GM18868 (cell line): ENCODE results near the gene ARF3.

Experiments
- ATAC-seq: cut with Tn5 transposase; IDR thresholded peaks from one replicate; pipeline ENCODE4 v1.9.1; 2021; ENCODE audit warnings: mild to moderate bottlenecking, moderate library complexity; ENCODE audit not compliant: unreplicated experiment

Gene ARF3

DNA sequence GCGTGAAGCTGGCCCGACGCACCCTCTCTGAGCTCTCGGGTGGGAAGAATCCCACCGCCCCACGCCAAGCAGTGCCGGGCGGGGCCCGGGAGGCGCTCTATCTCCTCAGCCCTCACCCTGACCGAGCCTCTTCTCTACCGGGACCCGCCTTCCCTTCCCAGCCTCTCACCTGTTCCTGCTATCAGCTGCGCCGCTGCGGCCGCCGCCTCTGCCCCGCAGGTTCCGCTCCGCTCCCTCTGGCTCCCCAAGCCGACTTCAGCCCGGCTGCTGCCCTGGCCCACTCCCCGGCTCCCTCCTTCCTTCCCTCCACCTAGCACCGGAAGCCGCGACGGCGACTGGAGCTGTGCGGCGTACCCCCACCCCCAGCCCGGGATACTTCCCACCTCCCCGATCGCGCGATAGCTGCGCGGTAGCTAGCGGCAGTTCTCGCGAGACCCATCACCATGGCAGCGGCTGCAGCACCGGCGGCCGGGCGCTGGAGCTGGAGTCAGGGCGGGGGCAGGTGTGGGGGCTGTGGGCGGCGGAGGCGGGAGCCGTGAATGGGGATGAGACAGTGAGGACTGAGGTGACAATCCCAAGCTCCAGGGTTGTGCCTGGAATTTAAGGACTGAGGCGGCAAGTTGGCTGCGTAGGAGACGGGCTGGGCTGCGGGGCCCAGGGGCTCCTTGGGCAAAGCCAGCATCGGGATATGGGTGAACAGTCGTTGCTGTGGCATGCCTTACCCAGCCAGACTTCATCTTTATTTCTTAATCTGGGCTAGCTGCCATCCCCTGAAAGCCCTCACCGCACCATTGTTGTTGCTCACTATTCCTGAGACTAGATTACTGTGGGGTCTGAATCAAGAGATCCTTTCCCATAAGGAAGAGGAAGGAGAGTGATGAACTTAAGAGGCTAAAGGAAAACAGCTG lies at the start of gene ARF3:
TSS of gene ARF3 (minus strand) at position 347 of the 908 bp plus-strand sequence. CDS start 16,392 bp downstream, outside the sequence.
- ATAC-seq, result peak; percentile 90

DNA sequence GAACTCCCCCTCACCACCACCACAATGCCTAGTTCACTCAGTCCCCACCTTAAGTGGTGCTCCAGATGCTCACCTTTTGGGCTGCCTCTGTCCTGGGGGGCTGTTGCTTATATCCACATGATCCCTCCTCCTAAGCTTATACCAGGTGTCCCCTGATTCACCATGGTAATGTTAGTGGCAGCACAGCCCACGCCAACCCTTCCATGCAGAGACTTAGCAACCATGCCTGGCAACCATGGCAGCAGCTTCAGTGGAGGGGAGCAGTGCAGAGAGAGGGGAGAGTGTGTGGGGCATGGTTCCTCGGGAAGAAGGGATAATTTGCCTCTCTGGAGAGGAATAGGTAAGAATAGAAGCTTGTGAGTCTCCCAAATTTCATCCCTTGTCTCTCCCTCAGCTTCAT lies 43.1 kb upstream of the ARF3 start:
- ATAC-seq, result no peak

DNA sequence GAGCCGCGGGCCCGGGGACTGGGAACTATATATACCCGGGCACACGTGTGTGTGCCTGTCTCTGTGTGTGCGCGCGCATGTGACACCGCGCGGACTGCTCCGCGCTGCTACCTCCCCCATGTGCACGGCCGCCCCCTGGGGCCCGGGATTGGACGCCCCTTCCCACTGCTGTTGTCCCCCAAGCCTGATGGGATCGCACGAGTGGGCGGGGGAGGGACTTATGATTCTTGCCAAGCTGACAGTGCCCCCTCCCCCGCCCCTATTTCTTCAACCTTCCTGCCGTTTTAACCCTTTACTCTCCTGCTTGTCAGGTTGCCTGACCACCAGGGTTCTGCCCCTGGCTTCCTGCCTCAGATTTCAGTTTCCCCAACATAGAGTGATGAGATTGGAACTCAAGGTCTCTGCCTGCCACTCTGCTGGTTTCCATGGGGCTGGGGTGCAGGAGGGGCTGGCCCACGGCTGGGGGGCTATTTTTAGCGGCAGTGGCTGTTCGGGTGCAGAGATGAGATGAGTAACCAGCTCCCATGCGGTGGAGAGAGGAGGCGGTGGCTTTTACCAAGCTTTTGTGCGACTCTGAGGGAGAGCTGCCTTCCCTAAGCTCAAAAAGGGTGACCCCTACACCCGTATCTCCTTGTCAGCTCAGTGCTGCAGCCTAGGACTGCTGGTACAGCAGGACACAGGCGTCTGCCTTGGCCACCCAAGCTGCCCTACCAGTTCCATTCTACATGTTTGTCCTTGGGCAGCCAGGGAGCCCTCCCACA lies 42.3 kb upstream of the ARF3 start, which contains the start of gene DDN:
TSS of gene DDN (minus strand) at position 5 of the 761 bp plus-strand sequence. CDS start 88 bp downstream, outside the sequence.
- ATAC-seq, result peak; percentile 47

DNA sequence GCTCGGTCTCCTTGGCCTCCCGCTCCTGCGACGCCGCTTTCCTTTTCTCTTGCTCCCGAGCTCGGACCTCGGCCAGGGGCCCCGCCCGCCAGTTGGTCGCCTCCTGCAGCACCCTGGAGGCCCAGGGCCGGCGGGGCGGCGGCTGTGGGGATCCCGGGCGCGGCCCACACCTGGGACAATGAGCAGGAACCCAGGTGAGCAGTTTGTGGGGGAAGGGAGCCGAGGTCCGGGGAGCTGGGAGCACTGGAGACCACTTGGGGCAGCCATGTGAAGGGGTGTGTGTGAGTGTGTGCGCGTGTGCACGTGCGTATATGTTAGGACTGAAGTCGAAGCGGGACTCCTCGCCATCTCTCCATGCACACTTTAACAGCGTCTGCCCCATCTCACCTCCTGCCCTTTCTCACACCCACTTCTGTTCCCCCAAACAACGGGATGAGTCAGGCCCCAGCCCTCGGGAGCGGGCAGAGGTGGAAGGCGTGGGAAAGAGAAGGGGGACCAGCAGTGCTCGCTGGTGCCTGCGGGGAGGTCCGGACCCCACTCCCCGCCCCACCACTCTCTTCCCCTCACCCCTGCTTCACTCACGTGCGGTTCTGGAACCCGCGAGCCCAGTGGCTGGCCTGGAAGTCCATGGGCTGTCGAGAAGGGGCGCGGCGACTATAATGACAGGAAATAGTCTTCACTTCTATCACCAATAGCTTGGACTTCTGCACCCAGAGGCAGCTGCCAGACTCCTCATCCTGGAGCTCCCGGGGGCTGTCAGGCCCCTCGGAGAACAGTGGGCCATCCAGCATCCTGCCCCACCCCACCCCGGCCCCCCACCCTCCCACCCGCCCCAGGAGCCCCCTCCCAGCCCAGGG lies 41.4 kb upstream of the ARF3 start:
- ATAC-seq, result peak; percentile 9

DNA sequence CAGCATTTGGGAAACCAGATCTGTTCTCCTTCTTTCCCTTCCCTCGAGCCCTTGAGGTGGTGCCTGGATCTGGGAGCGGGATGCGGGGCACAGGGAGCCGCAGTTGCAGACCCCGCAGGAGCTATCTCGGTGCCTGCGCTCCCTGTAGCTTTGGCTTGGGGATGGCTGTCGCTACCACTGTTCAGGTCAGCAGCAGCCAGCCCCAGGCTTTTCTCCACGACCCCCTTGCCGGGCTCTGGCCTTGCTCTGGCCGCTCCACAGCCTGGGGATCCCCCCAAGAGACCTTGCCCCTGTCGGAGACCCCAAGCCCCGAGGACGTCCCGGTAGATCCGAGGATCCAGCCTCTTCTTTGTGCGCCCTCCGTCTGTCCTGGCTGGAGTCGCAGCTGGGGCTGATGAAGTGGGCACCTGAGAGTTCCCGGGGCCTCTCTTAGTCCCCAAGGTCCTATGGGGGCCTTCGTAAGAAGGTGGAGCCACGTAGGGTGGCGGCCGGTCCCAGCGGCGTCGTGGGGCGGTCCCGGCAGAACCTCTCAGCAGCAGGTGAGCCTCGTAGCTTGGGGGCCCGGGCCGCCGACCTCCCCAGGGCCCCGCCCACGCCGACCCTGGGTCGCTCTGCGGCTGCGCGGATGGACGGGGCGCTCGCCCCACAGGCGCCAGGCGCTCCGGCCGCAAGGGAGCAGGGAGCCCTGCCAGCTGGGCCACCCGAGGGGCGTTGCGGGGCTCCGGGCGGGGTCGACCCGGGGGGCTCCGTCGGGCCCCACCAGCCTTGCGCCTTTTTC lies 40.6 kb upstream of the ARF3 start:
- peak; percentile 32 for ATAC-seq

DNA sequence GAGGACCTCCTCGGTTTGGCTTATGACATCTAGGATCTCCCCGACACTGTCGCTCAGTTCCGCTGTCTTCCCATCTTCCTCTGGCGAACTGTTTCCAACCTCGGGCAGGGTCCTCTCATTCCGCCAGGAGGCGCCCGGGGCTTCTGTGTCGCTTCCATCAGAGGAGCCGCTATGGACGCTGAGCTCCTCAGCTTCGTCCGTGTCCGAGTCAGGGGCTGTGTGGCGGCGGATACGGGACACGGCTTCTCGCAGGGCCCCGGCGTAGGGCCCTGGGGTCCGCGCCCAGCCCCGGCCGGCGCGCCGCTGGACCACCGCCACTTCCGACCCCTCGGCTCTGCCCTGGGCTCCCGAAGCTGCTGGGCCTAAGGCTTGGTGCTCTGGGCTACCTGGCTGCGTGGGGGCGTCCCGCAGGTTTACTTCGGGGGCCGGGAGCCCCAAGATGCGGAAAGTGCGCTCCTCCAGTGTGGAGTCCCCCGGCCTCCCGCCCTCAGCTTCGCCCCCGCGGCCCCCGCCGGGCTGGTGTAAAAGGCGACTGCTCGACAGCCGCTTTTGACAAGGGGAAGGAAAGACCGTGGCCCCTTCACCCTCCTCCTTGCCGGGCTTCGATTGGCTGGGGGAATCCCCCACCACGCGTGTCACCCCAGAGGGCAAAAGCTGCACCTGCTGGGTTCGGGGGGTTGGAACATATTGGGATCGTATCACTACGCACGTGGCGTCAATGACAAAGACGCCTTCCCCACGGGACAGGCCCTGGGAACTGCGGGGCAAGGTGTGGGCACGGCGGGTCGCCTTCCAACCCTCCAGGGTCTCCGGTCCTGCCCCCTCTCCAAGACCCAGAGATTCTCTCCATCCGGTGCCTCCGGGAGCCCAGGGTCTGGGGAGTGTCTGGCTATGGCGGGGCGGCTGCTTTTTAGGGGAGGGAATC lies 39.8 kb upstream of the ARF3 start:
- ATAC-seq, result no peak

DNA sequence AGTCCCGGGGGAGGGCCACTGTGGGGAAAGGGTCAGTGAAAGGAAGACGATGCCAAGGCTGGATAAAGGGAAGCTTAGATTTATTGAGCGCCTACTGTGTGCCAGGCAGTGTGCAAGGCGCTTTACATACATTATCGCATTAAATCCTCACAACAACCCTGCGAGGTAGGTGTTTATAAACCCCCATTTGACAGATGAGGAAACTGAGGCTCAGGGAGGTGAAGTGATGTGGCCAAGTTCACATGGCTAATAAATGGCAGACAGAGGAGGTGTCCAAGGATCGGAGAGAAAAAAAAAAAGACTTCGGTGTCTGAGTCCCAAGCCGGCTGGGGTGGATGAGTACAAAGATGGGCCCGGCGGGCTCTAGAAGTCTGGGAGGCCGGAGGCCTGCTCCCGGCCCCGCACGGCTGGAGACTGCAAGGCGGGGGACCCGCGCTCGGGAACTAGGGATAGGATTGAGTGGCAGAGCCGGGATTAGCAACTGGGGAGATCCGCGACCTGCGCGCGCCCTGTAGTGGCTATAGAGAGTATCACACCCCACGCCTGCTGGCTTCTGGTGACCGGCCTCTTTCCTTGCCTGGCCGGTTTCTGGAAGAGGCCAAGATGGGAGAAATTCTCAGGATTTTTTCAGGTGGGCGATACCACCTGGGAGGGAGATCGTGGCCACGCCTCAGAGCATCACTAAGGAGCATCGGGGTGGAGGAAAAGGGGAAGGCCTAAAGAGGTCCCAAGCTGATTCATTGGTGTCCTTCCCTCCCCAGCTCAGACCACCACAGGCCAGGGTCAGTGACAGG lies 38.0 kb upstream of the ARF3 start:
- ATAC-seq, result no peak

DNA sequence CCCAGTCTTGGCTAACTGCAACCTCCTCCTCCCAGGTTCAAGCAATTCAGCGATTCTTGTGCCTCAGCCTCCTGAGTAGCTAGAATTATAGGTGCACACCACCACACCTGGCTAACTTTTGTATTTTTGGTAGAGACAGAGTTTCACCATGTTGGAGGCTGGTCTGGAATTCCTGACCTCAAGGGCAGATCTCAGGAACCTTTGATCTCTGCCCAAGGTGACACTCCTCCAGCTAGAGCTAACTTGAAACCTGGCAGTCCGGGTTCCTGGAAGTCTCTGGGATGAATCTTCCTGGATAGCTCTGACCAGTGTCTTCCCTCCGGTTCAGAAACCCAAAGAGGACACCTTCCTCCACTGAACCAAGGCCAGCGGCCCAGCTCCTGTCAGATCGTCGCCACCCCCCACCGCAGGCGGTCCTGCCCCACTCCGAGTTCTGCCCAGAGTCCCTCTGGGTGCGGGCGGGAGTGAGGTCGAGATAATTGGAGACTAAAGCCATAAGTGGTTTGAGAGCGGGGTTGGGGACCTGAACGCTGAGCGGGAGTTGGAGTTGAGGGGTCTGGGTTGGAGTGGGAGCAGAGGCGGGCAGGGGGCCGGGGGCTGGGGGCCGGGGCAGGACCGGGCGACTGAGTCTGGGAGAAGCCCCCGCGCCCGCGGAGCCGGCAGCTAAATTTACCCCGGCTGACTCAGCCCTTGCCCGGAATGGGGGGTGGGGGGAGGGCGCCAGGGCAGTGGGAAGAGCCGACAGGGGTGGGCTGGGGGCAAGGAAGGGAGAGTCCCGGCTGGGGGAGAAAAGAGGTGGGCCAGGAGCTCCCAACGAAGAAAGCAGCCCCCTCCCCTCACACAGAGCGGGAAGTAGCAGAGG lies 37.2 kb upstream of the ARF3 start:
- no peak for ATAC-seq

DNA sequence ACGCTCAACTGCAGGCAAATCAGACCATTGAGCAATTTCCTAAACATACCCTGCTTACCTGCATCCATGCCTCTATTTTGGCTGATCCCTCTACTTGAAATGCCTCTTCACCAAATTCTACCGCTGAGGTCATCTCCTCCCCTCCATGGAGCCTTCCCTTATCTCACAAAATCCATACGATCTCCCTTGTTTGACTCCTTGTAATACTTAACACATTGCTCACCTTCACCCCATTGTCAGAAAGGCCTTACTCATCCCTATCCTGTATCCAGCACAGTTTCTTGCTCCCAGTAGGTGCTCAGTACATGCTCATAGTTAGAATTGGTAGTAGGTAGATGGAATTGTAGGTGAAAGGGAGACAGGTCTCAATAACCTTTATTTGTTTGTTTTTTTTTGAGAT lies 36.5 kb upstream of the ARF3 start:
- no peak for ATAC-seq

DNA sequence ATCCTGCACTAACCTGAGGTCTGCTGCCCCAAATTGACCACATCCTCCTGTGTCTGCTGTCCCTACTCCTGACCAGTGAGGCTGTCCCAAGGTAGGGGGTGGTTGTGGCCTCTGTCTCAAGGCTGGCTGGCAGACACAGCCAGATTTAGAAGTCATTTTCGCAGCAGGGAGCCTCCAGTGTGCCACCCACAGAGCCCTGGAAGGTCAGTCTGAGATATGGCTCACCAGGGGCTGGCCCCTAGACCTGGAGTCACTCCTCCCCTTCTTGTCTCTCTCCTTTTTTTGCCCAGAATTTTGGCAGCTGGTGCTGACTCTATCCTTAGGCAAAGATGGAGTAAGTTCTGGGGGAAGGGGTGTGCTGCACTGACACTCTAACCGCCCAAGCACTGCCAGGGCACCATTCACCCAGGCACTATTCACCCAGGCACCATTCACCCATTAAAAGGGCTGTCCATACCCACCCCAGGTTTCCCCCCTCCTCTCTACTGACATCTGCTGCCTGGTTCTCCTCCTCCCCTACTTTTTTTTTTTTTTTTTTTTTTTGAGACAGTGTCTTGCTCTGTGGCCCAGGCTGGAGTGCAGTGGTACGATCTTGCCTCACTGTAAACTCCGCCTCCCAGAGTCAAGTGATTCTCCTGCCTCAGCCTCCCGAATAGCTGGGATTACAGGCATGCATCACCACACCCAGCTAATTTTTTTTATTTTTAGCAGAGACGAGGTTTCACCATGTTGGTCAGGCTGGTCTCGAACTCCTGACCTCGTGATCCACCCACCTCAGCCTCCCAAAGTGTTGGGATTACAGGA lies 34.2 kb upstream of the ARF3 start:
- ATAC-seq, result no peak

DNA sequence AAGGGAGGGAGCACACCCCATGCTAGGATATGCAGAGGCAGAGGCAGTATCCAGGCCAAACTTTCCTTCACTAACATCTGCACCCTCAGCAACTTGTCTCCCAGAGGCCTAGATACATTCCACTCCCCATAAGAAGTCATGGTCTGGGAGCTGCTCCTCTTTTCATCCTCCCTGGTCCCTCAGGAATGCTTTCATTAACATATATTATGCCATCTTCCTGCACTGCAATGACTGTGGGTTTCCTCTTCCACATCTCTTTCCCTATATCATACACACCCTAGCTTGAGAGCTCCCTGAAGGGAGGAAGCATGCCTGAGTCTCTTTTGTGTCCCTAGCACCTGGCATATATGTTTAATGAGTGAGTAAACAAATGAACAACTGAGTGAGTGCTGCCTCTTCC lies 33.3 kb upstream of the ARF3 start:
- no peak for ATAC-seq

DNA sequence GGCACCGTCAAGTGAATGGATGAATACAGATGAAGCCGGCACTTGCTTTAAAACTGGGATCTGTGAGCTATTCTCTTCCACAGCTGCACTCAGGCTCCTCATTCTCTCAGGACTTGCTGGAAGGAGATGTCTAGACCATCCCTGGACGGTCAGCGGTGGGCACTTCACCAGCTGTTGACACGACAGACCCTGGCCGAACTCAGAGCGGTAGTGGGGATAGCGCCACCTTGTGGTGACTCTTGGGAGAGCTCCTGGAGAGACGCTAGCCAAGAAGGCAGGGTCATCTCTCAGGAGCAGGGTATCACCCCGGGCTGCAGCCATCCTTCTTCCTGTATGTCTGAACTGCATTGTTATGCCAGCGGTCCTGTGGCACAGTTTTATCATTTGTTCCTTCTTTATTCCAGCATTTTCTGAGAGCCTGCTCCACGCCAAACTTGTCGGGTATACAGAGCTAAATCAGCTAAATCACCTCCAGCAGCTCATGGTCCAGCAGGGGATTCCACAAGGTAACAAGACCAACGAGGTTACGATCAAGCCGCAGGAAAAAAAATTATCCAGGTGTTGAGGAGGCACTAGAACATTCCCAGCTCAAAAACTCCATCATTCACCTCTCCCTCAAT lies 30.9 kb upstream of the ARF3 start:
- ATAC-seq, result no peak

DNA sequence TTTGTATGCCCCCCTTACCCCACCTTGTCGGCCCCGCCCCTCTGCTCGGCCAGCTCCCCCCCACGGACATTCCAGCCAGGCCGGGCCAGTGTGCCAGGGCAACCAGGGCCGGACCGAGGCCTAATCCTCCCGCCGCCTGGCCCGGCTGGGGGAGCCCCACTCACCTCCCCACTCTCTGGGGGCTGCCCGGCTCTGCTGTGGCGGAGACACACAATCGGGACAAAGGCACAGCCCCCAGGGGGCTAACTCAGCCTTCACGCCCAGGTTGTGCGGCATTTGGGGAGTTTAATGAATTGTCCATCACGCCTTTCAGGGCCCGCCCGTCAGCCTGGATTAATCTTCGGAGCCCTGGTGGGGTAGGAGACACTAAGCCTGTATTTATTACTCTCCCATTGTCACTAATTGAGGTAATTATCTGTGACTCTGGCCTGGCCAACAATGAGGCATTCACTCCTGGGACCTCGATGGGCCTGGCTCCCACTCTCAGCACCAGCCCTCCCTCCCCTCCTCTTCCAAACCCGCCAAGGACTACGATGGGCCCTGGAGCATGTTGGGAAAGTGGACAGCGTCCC lies 29.5 kb upstream of the ARF3 start:
- no peak for ATAC-seq

DNA sequence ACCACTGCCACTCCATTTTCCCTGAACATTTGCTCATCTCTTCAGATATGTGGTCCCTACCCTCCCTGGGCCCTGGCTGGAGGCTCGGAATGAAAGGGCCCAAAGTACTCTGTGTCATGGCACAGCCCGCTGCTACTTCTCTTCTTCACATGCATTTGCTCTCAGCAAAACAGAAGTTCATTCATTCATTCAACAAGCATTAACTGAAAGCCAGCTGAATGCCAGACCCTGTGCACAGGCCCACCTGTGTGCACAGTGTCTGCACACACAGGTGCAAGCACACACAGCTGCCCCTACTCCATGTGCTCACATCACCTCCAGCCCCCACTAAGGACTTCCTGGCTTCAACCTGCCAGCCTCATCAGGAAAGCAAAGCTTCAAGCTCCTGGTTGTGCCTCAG lies 28.6 kb upstream of the ARF3 start:
- no peak for ATAC-seq

DNA sequence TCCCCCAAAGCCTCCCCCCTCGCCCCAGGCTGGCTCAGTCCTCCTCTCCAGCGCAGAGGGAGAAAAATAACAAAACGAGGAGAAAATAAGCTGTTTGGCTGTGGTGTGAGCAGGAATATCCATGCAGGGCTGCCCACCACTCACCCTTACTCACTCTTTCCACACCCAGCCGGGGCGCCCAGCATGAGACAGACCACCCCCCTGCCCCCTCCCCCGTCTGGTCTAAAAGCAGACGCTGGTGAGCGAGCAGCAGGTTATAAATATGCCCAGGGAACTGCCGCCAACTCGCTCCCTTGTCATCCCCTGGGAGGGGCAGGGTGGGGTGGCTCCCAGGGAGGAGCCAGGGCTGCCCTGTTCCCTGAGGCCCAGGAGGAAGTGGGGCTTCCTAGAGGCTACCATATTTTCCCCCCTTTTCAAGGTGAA lies 28.2 kb upstream of the ARF3 start:
- no peak for ATAC-seq
